HEK293 (cell line): ENCODE data around the gene PPFIBP1.

Experiments used
- CTCF ChIA-PET: fragments of 350-600 bp; formaldehyde crosslinking; extraction: SDS; loops from one replicate; lab custom pipeline; 2021; ENCODE audit warnings: antibody characterized with exemption; lab: Yijun Ruan, JAX
- POLR2A ChIA-PET: fragments of 300-600 bp; formaldehyde crosslinking; extraction: SDS; loops from one replicate; lab custom pipeline; 2020; ENCODE audit warnings: antibody characterized with exemption, inconsistent platforms; lab: Yijun Ruan, JAX
- H3K27ac ChIP-seq: fragments of 200-500 bp; sonication (Bioruptor generic); 2 replicates; pipeline ENCODE4 v1.5.1; 2014; ENCODE audit warnings: low read depth, low read length, control low read depth, inconsistent platforms; ENCODE audit errors: extremely low read depth
- H3K36me3 ChIP-seq, 2 experiments: fragments of 200-500 bp in 1 of 2; sonication (Bioruptor generic) in 1 of 2; 1 replicate in 1 of 2; 2 replicates in 1 of 2; pipeline ENCODE4 v1.5.1; 2014 to 2017; ENCODE audit warnings: inconsistent platforms in 2 of 2, low read length in 2 of 2; ENCODE audit not compliant: control insufficient read depth in 2 of 2, insufficient read depth in 1 of 2
- H3K4me1 ChIP-seq: fragments of 200-500 bp; sonication (Bioruptor generic); 2 replicates; pipeline ENCODE4 v1.5.1; 2014; ENCODE audit warnings: mild to moderate bottlenecking, low read length, inconsistent platforms; ENCODE audit not compliant: control insufficient read depth, insufficient read depth
- H3K4me3 ChIP-seq: 2 replicates; pipeline ENCODE4 v1.5.1; 2011; ENCODE audit warnings: low read depth, mild to moderate bottlenecking, control low read depth, low read length, moderate library complexity
- H3K9me3 ChIP-seq: fragments of 200-500 bp; sonication (Bioruptor generic); 2 replicates; pipeline ENCODE4 v1.5.1; 2014; ENCODE audit warnings: low read depth, low read length, inconsistent platforms; ENCODE audit not compliant: control insufficient read depth, insufficient read depth
- BCL11B ChIP-seq: fragments of 450-650 bp; formaldehyde crosslinking; IDR thresholded peaks from 2 replicates; pipeline ENCODE4 v1.5.1; 2016; ENCODE audit warnings: low read depth, missing biosample characterization, missing genetic modification characterization
- BCL6B ChIP-seq: fragments of 450-650 bp; formaldehyde crosslinking; IDR thresholded peaks from 2 replicates; pipeline ENCODE4 v1.5.1; 2017; ENCODE audit warnings: missing biosample characterization, missing genetic modification characterization
- ELK4 ChIP-seq: IDR thresholded peaks from 2 replicates; pipeline ENCODE4 v1.6.1; 2011; ENCODE audit warnings: mild to moderate bottlenecking, low read depth, low read length, borderline replicate concordance
- KLF10 ChIP-seq: fragments of 450-650 bp; IDR thresholded peaks from 2 replicates; pipeline ENCODE4 v1.5.1; 2018; ENCODE audit warnings: missing biosample characterization, mild to moderate bottlenecking, missing genetic modification characterization
- KLF16 ChIP-seq: fragments of 450-650 bp; formaldehyde crosslinking; IDR thresholded peaks from 2 replicates; pipeline ENCODE4 v1.5.1; 2017; ENCODE audit warnings: missing biosample characterization, missing genetic modification characterization
- YY1 ChIP-seq: fragments of 450-650 bp; formaldehyde crosslinking; IDR thresholded peaks from 2 replicates; pipeline ENCODE4 v1.5.1; 2018; ENCODE audit warnings: missing biosample characterization, missing genetic modification characterization
- YY2 ChIP-seq: fragments of 450-650 bp; formaldehyde crosslinking; IDR thresholded peaks from 2 replicates; pipeline ENCODE4 v1.5.1; 2016; ENCODE audit warnings: missing biosample characterization, missing genetic modification characterization
- ZBTB1 ChIP-seq: fragments of 450-650 bp; formaldehyde crosslinking; IDR thresholded peaks from 2 replicates; pipeline ENCODE4 v1.5.1; 2016; ENCODE audit warnings: missing biosample characterization, missing genetic modification characterization
- ZBTB6 ChIP-seq: fragments of 450-650 bp; formaldehyde crosslinking; IDR thresholded peaks from 2 replicates; pipeline ENCODE4 v1.5.1; 2017; ENCODE audit warnings: missing biosample characterization, missing genetic modification characterization
- ZFP3 ChIP-seq: fragments of 450-650 bp; formaldehyde crosslinking; IDR thresholded peaks from 2 replicates; pipeline ENCODE4 v1.5.1; 2016; ENCODE audit warnings: low read depth, missing biosample characterization, missing genetic modification characterization
- ZNF10 ChIP-seq: fragments of 450-650 bp; formaldehyde crosslinking; IDR thresholded peaks from 2 replicates; pipeline ENCODE4 v1.5.1; 2017; ENCODE audit warnings: missing biosample characterization, missing genetic modification characterization
- ZNF112 ChIP-seq: fragments of 450-650 bp; formaldehyde crosslinking; IDR thresholded peaks from 2 replicates; pipeline ENCODE4 v1.5.0; 2017; ENCODE audit warnings: missing biosample characterization, missing genetic modification characterization
- ZNF18 ChIP-seq: fragments of 450-650 bp; formaldehyde crosslinking; IDR thresholded peaks from 2 replicates; pipeline ENCODE4 v1.5.1; 2016; ENCODE audit warnings: missing biosample characterization, missing genetic modification characterization
- ZNF26 ChIP-seq: fragments of 450-650 bp; formaldehyde crosslinking; IDR thresholded peaks from 2 replicates; pipeline ENCODE4 v1.5.1; 2016; ENCODE audit warnings: missing biosample characterization, missing genetic modification characterization
- ZNF391 ChIP-seq: fragments of 450-650 bp; formaldehyde crosslinking; IDR thresholded peaks from 2 replicates; pipeline ENCODE4 v1.5.1; 2016; ENCODE audit warnings: low read depth, missing biosample characterization, missing genetic modification characterization, borderline replicate concordance
- ZNF404 ChIP-seq: fragments of 450-650 bp; formaldehyde crosslinking; IDR thresholded peaks from 2 replicates; pipeline ENCODE4 v1.5.1; 2017; ENCODE audit warnings: missing biosample characterization, missing genetic modification characterization
- ZNF433 ChIP-seq: fragments of 450-650 bp; formaldehyde crosslinking; IDR thresholded peaks from 2 replicates; pipeline ENCODE4 v1.5.1; 2016; ENCODE audit warnings: missing biosample characterization, missing genetic modification characterization, low read depth
- ZNF473 ChIP-seq: fragments of 450-650 bp; formaldehyde crosslinking; IDR thresholded peaks from 2 replicates; pipeline ENCODE4 v1.5.1; 2017; ENCODE audit warnings: missing biosample characterization, missing genetic modification characterization
- ZNF530 ChIP-seq: fragments of 450-650 bp; formaldehyde crosslinking; IDR thresholded peaks from 2 replicates; pipeline ENCODE4 v1.5.1; 2016; ENCODE audit warnings: low read depth, missing biosample characterization, missing genetic modification characterization
- ZNF555 ChIP-seq: fragments of 450-650 bp; formaldehyde crosslinking; conservative IDR thresholded peaks from 2 replicates; pipeline ENCODE4 v1.5.1; 2017; ENCODE audit warnings: missing biosample characterization, mild to moderate bottlenecking, missing genetic modification characterization, inconsistent platforms
- ZNF664 ChIP-seq: fragments of 450-650 bp; formaldehyde crosslinking; IDR thresholded peaks from 2 replicates; pipeline ENCODE4 v1.5.1; 2016; ENCODE audit warnings: missing biosample characterization, missing genetic modification characterization
- ZNF692 ChIP-seq: fragments of 450-650 bp; formaldehyde crosslinking; IDR thresholded peaks from 2 replicates; pipeline ENCODE4 v1.5.1; 2016; ENCODE audit warnings: missing biosample characterization, missing genetic modification characterization
- ZNF76 ChIP-seq: fragments of 450-650 bp; formaldehyde crosslinking; IDR thresholded peaks from 2 replicates; pipeline ENCODE4; 2016; ENCODE audit warnings: low read depth, missing biosample characterization, missing genetic modification characterization, borderline replicate concordance
- ZSCAN4 ChIP-seq: fragments of 450-650 bp; formaldehyde crosslinking; IDR thresholded peaks from 2 replicates; pipeline ENCODE4 v1.5.1; 2017; ENCODE audit warnings: missing biosample characterization, missing genetic modification characterization

PPFIBP1 gene

GRCh38 chr12:27527512-27527911, 3.5 kb downstream of the PPFIBP1 start:
- no peak overlapping the region for H3K27ac ChIP-seq
- TF ChIP-seq ZNF18 (tag by site-specific recombination) (no peak), ELK4 (no peak), ZBTB1 (tag by site-specific recombination) (no peak), ZNF112 (no peak), ZNF10 (tag by site-specific recombination) (no peak), ZNF404 (no peak), ZNF530 (no peak), ZSCAN4 (no peak)
- CTCF ChIA-PET, result no interaction called here
- peaks cover 3% of the 10 kb centered on the region; the same call in 1 of the 2 replicates for H3K4me1 ChIP-seq
- no peaks in the 10 kb centered on the region for H3K36me3 ChIP-seq
- POLR2A ChIA-PET, result no interaction called here
- no peaks in the 10 kb centered on the region for H3K9me3 ChIP-seq
- H3K4me3 ChIP-seq, result no peak overlapping the region

- H3K36me3 ChIP-seq, result no peaks in the 10 kb centered on the region
- H3K4me3 ChIP-seq, result no peak overlapping the region
- TF ChIP-seq BCL6B (tag by site-specific recombination), result no peak
- TF ChIP-seq KLF10 (tag by site-specific recombination), result no peak
- TF ChIP-seq KLF16 (tag by site-specific recombination), result no peak
- no peak for TF ChIP-seq ZNF391 (tag by site-specific recombination)
- no peak for TF ChIP-seq ZNF664 (tag by site-specific recombination)
- TF ChIP-seq BCL11B, result no peak
- TF ChIP-seq ZNF433, result no peak
- TF ChIP-seq ZFP3 (tag by site-specific recombination), result no peak
- no peak for TF ChIP-seq ZNF76
- TF ChIP-seq ZNF112, result no peak
- no peak for TF ChIP-seq ZNF473
- TF ChIP-seq ZNF555 (tag by site-specific recombination), result no peak
- TF ChIP-seq YY2 (tag by site-specific recombination), result no peak
- no peak for TF ChIP-seq ZBTB6
- no peak for TF ChIP-seq YY1 (tag by site-specific recombination)
- TF ChIP-seq ZNF26, result no peak
- TF ChIP-seq ELK4, result no peak
- no peak for TF ChIP-seq ZNF692 (tag by site-specific recombination)
- TF ChIP-seq, all 188 proteins: peak for 0
- ChIA-PET POLR2A (no interaction called here), CTCF (interaction anchor here (0.7 kb wide), 1 partner anchor 83 kb away, joined by 3 read pairs; no protein-coding TSS in a partner anchor)
- no peak overlapping the region for H3K27ac ChIP-seq
- H3K4me1 ChIP-seq, result peaks cover 3% of the 10 kb centered on the region; the same call in 1 of the 2 replicates
- no peaks in the 10 kb centered on the region for H3K9me3 ChIP-seq
Measured at GRCh38 chr12:27528788-27529187, 4.8 kb downstream of the PPFIBP1 start.
